ENCODE measurements around the gene LRRC28. TPM values are rescaled to one million over a fixed set of nuclear protein-coding genes. Genes with fewer than 3 reads are reported as not detected.

LRRC28 gene
- total and polyA plus RNA-seq, 4 donors = 29.6 to 36.1 (median 33.4) TPM

DNA sequence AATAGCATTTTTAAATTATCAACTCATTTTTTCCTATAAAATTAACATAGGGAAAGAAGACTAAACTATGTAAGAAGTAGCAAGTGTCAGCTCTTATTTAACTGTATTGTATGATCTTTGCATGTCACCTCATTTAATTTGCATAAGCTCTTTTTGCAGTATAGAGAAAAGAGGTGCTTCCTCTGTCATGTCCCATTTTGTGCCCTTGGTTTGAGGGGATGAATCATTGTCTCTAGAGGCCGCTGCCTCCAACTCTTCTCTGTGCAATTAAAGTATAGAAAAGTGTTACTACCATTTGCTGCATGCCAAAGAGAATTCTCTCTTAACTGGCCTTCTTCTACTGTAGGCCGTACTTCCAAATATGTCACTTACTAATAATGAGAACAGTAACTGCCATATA, 93.4 kb downstream of the LRRC28 start:
- Histone ChIP-seq H3K9me3 (ENCODE audit: control insufficient read depth, insufficient read depth, low read length) (peaks cover 1% of the 10 kb centered on the region), H3K36me3 (ENCODE audit: control insufficient read depth, insufficient read depth, low read length) (no peaks in the 10 kb centered on the region), H3K4me3 (ENCODE audit: low read depth, low read length) (no peak overlapping the region), H3K27me3 (ENCODE audit: control insufficient read depth, insufficient read depth, low read length) (no peaks in the 10 kb centered on the region), H3K27ac (ENCODE audit: low read depth, low read length) (no peak overlapping the region), H3K4me1 (ENCODE audit: control insufficient read depth, insufficient read depth, low read length) (peaks cover 3% of the 10 kb centered on the region)
- DNase-seq (ENCODE audit: low read depth in 4 of 6, low spot score in 6 of 6) = no peak
- WGBS (ENCODE audit: insufficient coverage) = no CpG with 5 or more reads among the region's 2 CpGs

DNA sequence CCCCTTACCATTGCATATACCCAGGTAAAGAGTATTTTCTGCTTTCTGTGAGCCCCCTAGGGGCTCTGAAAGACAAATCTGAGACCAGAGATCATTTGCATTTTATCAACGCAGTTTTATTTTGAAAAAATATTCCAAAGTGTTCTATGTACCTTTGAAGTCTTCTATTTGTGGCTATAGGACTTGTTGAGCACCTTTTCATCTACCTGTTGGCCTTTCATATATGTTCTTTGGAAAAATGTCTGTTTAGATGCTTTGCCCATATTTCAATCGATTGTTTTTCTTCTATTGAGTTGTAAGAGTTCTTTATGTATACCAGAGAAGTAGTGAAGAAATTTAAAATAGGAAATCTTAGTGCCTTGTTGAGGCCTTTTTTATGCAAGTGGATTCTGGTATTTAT, 94.0 kb downstream of the LRRC28 start:
- Histone ChIP-seq H3K27ac (ENCODE audit: low read depth, low read length) (no peak overlapping the region), H3K27me3 (ENCODE audit: control insufficient read depth, insufficient read depth, low read length) (no peaks in the 10 kb centered on the region), H3K36me3 (ENCODE audit: control insufficient read depth, insufficient read depth, low read length) (no peaks in the 10 kb centered on the region), H3K4me3 (ENCODE audit: low read depth, low read length) (no peak overlapping the region), H3K4me1 (ENCODE audit: control insufficient read depth, insufficient read depth, low read length) (peaks cover 3% of the 10 kb centered on the region), H3K9me3 (ENCODE audit: control insufficient read depth, insufficient read depth, low read length) (peaks cover 1% of the 10 kb centered on the region)
- no peak for DNase-seq (ENCODE audit: low read depth in 4 of 6, low spot score in 6 of 6)
- WGBS (ENCODE audit: insufficient coverage) = no CpG with 5 or more reads among the region's 2 CpGs

DNA sequence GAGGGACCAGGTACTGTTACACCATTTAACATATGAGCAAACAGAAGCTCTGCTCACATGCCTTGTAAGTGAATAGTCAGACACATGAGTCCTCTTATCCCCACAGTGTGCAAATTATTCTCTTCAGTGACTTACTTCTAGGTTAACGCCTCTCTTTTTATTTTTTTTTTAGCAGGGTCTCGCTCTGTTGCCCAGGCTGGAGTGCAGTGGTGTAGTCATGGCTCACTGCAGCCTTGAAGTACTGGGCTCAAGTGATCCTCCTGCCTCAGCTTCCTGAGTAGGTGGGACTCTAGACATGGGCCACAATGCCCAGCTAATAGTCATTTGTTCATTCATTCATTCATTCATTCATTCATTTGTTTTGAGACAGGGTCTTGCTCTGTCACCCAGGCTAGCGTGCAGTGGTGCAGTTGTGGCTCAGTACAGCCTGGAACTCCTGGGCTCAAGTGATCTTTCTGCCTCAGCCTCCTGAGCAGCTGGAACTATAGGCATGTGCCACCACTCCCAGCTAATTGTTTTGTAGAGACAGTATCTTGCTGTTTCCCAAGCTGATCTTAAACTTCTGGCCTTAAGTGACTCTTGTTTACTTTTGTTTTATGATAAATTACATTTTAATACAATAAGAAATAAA, 94.7 kb downstream of the LRRC28 start:
- no peaks in the 10 kb centered on the region for H3K27me3 ChIP-seq (ENCODE audit: control insufficient read depth, insufficient read depth, low read length)
- H3K27ac ChIP-seq (ENCODE audit: low read depth, low read length) = no peak overlapping the region
- H3K4me1 ChIP-seq (ENCODE audit: control insufficient read depth, insufficient read depth, low read length) = peaks cover 3% of the 10 kb centered on the region
- no peak overlapping the region for H3K4me3 ChIP-seq (ENCODE audit: low read depth, low read length)
- 85% methylated on average over 3 of the region's 3 CpGs for WGBS (ENCODE audit: insufficient coverage)
- no peaks in the 10 kb centered on the region for H3K36me3 ChIP-seq (ENCODE audit: control insufficient read depth, insufficient read depth, low read length)
- no peak for DNase-seq (ENCODE audit: low read depth in 4 of 6, low spot score in 6 of 6)
- peaks cover 1% of the 10 kb centered on the region for H3K9me3 ChIP-seq (ENCODE audit: control insufficient read depth, insufficient read depth, low read length)

DNA sequence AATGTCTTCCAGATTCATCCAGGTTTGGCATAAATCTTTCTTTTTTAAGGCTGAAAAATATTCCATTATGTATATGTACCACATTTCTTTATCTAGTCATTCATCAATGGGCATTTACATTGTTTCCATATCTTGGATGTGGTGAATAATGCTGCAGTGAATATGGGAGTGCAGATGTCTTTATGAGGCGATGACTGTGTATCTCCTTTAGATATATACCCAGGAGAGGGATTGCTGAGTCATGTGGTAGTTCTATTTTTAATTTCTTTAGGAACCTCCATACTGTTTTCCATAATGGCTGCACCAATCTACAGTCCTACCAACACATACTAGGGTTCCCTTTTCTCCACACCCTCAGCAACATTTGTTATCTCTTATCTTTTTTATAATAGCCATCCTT, 96.3 kb downstream of the LRRC28 start:
- WGBS (ENCODE audit: insufficient coverage) = no CpG with 5 or more reads among the region's 1 CpG
- Histone ChIP-seq H3K9me3 (ENCODE audit: control insufficient read depth, insufficient read depth, low read length) (peaks cover 1% of the 10 kb centered on the region), H3K27ac (ENCODE audit: low read depth, low read length) (no peak overlapping the region)

DNA sequence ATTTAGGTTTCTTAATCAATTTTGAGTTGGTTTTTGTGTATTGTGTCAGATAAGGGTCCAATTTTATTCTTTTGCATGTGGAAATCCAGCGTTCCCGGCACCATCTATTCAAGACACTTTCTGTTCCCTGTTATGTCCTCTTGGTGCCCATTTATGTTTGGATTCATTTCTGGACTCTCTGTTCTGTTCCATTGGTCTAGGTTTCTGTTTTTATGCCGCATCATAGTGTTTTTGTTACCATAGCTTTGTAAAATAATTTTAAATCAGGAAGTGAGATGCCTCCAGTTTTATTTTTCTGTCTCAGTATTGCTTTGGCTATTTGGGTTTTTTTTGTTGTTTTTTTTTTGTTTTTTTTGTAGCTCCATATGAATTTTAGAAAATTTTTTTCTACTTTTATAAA, 97.1 kb downstream of the LRRC28 start:
- WGBS (ENCODE audit: insufficient coverage) = no CpG with 5 or more reads among the region's 3 CpGs
- H3K36me3 ChIP-seq (ENCODE audit: control insufficient read depth, insufficient read depth, low read length) = no peaks in the 10 kb centered on the region
- no peak for DNase-seq (ENCODE audit: low read depth in 4 of 6, low spot score in 6 of 6)
- H3K4me1 ChIP-seq (ENCODE audit: control insufficient read depth, insufficient read depth, low read length) = peaks cover 3% of the 10 kb centered on the region
- peaks cover 1% of the 10 kb centered on the region for H3K9me3 ChIP-seq (ENCODE audit: control insufficient read depth, insufficient read depth, low read length)
- H3K27me3 ChIP-seq (ENCODE audit: control insufficient read depth, insufficient read depth, low read length) = no peaks in the 10 kb centered on the region
- H3K27ac ChIP-seq (ENCODE audit: low read depth, low read length) = no peak overlapping the region
- no peak overlapping the region for H3K4me3 ChIP-seq (ENCODE audit: low read depth, low read length)

More for the DNA sequence above, 96.3 kb downstream of the LRRC28 start:
- Histone ChIP-seq H3K4me1 (ENCODE audit: control insufficient read depth, insufficient read depth, low read length) (peaks cover 3% of the 10 kb centered on the region), H3K4me3 (ENCODE audit: low read depth, low read length) (no peak overlapping the region), H3K36me3 (ENCODE audit: control insufficient read depth, insufficient read depth, low read length) (no peaks in the 10 kb centered on the region), H3K27me3 (ENCODE audit: control insufficient read depth, insufficient read depth, low read length) (no peaks in the 10 kb centered on the region)
- no peak for DNase-seq (ENCODE audit: low read depth in 4 of 6, low spot score in 6 of 6)

DNA sequence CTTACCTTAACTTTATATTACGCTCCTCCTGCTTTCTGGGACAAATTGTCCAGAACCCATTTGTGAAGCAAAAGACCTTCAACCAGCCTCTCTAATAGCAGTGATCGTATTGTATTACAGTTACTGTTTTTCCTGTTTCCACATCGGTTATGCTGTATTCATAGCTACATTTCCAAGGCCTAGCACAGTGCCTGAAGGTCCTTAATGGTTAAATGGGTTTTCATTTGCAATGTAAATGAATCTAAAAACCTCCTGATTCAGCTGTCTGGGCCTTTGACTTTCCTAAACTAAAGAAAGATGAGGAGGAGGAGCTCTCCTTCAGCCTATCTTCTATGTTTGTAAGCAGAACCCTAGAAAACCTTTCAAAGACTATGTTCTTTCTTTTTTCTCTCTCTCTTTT, 99.1 kb downstream of the LRRC28 start:
- Histone ChIP-seq H3K36me3 (ENCODE audit: control insufficient read depth, insufficient read depth, low read length) (no peaks in the 10 kb centered on the region), H3K27me3 (ENCODE audit: control insufficient read depth, insufficient read depth, low read length) (no peaks in the 10 kb centered on the region), H3K4me3 (ENCODE audit: low read depth, low read length) (no peak overlapping the region), H3K27ac (ENCODE audit: low read depth, low read length) (no peak overlapping the region), H3K9me3 (ENCODE audit: control insufficient read depth, insufficient read depth, low read length) (peaks cover 1% of the 10 kb centered on the region), H3K4me1 (ENCODE audit: control insufficient read depth, insufficient read depth, low read length) (no peaks in the 10 kb centered on the region)
- DNase-seq (ENCODE audit: low read depth in 4 of 6, low spot score in 6 of 6) = no peak
- WGBS (ENCODE audit: insufficient coverage) = 86% methylated on average over 1 of the region's 3 CpGs

DNA sequence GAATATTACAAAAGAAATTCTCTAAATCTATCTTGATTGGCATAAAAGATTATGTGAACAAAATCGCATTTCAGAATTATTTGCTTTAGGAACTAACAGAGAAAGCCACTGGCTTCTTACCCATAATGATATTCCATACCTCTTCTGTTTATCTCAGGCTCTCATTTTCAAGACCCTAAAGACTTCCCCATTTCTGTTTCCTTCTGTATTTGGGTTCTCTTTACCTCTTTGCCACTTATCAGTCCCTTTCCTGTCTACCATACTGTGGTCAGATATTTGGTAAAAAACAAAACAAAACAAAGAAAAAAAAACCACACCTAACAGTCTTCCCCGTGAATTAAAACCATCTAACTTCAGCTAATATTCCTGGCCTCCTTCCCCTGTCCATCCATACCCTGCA, 108.5 kb downstream of the LRRC28 start:
- Histone ChIP-seq H3K36me3 (ENCODE audit: control insufficient read depth, insufficient read depth, low read length) (no peaks in the 10 kb centered on the region), H3K9me3 (ENCODE audit: control insufficient read depth, insufficient read depth, low read length) (no peaks in the 10 kb centered on the region), H3K4me1 (ENCODE audit: control insufficient read depth, insufficient read depth, low read length) (no peaks in the 10 kb centered on the region), H3K4me3 (ENCODE audit: low read depth, low read length) (no peak overlapping the region), H3K27ac (ENCODE audit: low read depth, low read length) (no peak overlapping the region), H3K27me3 (ENCODE audit: control insufficient read depth, insufficient read depth, low read length) (no peaks in the 10 kb centered on the region)
- DNase-seq (ENCODE audit: low read depth in 4 of 6, low spot score in 6 of 6) = no peak
- 100% methylated on average over 2 of the region's 2 CpGs for WGBS (ENCODE audit: insufficient coverage)

DNA sequence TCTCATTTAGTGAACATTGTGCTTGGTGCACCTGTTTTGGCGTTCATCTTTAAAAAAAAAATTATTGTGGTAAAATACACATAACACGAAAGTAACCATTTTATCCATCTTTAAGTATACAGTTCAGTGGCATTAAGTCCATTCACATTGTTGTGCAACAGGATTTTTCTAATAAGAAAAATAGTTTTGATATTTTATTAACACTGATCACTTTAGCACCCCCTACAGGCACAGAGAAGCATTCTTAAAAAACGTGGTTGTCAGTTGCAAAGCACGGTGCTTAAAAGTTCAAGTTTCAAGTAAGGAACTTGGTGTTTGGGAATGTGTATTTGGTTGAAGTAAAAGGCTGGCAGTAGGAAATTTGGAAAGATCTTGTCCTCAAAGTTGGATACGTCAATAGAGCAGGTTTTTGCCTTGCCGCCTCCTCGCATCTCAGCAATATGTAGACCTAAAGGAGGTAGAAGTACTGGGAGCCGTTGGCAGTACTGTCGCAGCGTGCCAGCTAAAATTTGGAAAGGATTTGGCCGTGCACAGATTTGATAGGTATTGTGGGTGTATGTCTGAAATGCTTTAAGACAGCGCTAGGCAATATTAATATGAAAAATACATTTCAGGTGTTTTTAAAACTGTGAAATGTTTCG, 110.4 kb downstream of the LRRC28 start:
- DNase-seq (ENCODE audit: low read depth in 4 of 6, low spot score in 6 of 6) = no peak
- WGBS (ENCODE audit: insufficient coverage) = 100% methylated on average over 6 of the region's 13 CpGs
- Histone ChIP-seq H3K36me3 (ENCODE audit: control insufficient read depth, insufficient read depth, low read length) (no peaks in the 10 kb centered on the region), H3K4me1 (ENCODE audit: control insufficient read depth, insufficient read depth, low read length) (no peaks in the 10 kb centered on the region), H3K27ac (ENCODE audit: low read depth, low read length) (no peak overlapping the region), H3K4me3 (ENCODE audit: low read depth, low read length) (no peak overlapping the region), H3K9me3 (ENCODE audit: control insufficient read depth, insufficient read depth, low read length) (peaks cover 2% of the 10 kb centered on the region), H3K27me3 (ENCODE audit: control insufficient read depth, insufficient read depth, low read length) (no peaks in the 10 kb centered on the region)

DNA sequence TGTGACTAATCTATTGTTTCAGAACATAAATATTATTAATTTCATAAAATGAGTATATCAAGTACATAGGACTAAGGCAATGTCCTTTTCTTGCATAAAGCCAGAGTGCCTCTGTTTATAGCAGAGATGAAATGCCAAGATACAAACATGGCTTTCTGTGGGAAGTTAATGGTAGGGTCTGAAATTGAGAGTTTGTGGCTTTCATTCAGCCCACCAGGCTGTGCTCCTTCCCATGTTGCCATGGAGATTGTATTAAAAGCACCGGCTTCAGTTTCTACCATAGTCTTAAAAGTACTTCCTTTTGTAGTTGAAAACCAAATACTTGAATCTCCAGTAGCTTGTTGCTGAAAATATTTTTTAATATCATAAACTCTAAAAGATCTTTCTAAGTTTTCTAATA, 114.0 kb downstream of the LRRC28 start:
- H3K27ac ChIP-seq (ENCODE audit: low read depth, low read length) = no peak overlapping the region
- H3K4me3 ChIP-seq (ENCODE audit: low read depth, low read length) = no peak overlapping the region
- peaks cover 5% of the 10 kb centered on the region for H3K9me3 ChIP-seq (ENCODE audit: control insufficient read depth, insufficient read depth, low read length)
- H3K4me1 ChIP-seq (ENCODE audit: control insufficient read depth, insufficient read depth, low read length) = no peaks in the 10 kb centered on the region
- H3K36me3 ChIP-seq (ENCODE audit: control insufficient read depth, insufficient read depth, low read length) = no peaks in the 10 kb centered on the region
- no peaks in the 10 kb centered on the region for H3K27me3 ChIP-seq (ENCODE audit: control insufficient read depth, insufficient read depth, low read length)
- no CpG with 5 or more reads among the region's 1 CpG for WGBS (ENCODE audit: insufficient coverage)
- DNase-seq (ENCODE audit: low read depth in 4 of 6, low spot score in 6 of 6) = peak in 4 of 6 donors; percentile 10 to 44 (median 33)

DNA sequence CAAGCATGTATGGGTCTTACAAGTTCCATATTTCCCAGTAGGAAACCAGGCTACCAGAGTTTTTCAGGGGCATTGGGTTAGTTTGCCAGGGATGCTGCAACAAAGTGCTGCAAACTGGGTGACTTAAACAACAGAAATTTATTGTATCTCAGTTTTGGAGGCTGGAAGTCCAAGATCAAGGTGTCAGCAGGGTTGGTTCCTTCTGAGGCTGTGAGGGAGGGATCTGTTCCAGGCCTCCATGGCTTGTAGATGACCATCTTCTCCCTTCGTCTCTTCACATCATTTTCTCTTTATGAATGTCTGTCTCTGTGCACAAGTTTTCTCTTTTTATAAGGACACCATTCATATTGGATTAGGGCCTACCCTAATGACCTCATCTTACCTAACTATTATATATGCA, 114.7 kb downstream of the LRRC28 start:
- WGBS (ENCODE audit: insufficient coverage) = no CpG with 5 or more reads among the region's 1 CpG
- no peak overlapping the region for H3K27ac ChIP-seq (ENCODE audit: low read depth, low read length)

More for the DNA sequence above, 114.7 kb downstream of the LRRC28 start:
- no peak for DNase-seq (ENCODE audit: low read depth in 4 of 6, low spot score in 6 of 6)
- no peak overlapping the region for H3K4me3 ChIP-seq (ENCODE audit: low read depth, low read length)
- H3K27me3 ChIP-seq (ENCODE audit: control insufficient read depth, insufficient read depth, low read length) = no peaks in the 10 kb centered on the region
- H3K4me1 ChIP-seq (ENCODE audit: control insufficient read depth, insufficient read depth, low read length) = no peaks in the 10 kb centered on the region
- H3K36me3 ChIP-seq (ENCODE audit: control insufficient read depth, insufficient read depth, low read length) = no peaks in the 10 kb centered on the region
- H3K9me3 ChIP-seq (ENCODE audit: control insufficient read depth, insufficient read depth, low read length) = peaks cover 5% of the 10 kb centered on the region
